GM21367 (cell line): ENCODE results near the gene SLC30A7.
"Not testable (repeated sequence)": the region's sequence is repeated elsewhere in the genome, so short reads cannot be mapped to it uniquely, and the experiment has no call there.

Experiments used
- ATAC-seq: cut with Tn5 transposase; IDR thresholded peaks from one replicate; pipeline ENCODE4 v1.9.1; 2021; ENCODE audit not compliant: unreplicated experiment

The SLC30A7 gene

DNA sequence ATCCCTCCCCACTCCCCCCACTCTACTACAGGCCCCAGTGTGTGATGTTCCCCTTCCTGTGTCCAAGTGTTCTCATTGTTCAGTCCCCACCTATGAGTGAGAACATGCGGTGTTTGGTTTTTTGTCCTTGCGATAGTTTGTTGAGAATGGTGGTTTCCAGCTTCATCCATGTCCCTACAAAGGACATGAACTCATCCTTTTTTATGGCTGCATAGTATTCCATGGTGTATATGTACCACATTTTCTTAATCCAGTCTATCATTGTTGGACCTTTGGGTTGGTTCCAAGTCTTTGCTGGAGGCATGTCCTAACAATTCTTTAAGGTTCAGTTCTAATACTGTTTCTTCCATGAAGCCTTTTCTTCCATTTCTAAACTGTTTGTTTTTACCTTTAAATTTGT, 37.7 kb downstream of the SLC30A7 start:
- ATAC-seq: not testable (repeated sequence)

DNA sequence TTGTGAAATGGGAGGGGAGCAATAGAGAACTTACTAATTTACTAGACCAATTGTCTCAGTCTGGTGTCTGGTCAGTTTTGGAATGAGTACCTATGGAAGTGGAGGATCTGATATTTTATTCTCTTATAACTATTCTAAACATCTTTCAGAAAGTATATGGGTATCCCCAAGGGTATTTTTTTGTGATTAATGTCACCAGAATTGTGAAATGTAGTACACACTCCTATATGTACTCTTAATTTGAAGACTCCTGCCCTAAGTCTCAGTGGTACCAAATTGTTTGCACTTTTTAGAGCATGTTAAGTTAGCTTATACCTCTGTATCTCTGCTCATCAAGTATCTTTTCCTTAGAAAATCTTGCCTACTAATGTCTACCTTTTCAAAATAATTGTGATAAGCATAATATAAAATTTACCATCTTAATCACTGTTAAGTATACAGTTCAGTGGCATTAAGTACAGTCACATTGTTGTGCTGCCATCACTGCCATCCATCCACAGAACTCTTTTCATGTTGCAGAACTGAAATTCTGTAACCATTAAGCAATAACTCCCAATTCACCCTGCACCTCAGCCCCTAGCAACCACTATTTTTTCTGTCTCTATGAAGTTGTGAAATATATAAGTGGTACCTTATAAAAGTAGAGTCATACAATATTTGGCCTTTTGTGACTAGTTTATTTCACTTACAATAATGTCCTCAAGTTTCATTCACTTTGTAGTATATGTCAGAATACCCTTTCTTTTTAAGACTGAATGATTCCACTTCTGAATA, 40.5 kb downstream of the SLC30A7 start:
- ATAC-seq: no peak

GRCh38 chr1:100941098-100941527, 45.2 kb downstream of the SLC30A7 start:
- ATAC-seq: no peak

- ATAC-seq: no peak
Observed at GRCh38 chr1:100941580-100942216, 45.8 kb downstream of the SLC30A7 start.

DNA sequence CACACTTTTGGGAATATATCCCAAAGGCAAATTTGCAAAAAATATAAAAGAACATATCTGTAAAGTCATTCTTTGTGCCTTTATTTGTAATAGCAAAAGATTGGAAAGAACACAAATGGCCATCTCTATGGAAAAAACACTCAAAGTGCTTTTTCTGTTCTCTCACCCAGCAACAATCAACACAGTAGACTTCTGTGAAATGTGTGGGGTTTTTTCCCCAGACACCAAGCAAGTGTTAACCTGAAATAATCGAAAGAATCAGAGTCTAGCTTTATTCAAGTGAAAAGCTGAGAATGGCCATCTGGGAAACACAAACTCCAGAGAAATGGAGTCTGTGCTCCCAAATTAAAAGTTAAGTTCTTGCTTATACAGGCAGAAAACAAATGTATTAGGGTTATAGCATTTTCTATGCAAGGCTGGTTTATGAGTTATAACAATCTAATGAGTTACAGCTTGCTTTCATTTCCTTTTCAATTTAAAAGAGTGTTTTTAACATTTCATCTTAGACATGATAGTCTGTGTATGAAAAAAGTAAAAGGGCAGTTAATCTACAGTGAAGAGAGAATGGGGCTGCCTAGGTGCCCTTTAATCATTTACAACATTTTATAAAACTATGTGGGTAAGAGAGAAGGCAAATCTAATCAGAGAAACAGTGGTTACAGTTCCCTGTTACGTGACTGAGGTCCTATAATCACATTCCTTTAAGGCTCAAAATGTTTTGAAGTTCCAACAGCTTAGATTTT, 46.6 kb downstream of the SLC30A7 start:
- ATAC-seq: no peak

- no peak for ATAC-seq
Observed at GRCh38 chr1:100943533-100943932, 47.6 kb downstream of the SLC30A7 start.

DNA sequence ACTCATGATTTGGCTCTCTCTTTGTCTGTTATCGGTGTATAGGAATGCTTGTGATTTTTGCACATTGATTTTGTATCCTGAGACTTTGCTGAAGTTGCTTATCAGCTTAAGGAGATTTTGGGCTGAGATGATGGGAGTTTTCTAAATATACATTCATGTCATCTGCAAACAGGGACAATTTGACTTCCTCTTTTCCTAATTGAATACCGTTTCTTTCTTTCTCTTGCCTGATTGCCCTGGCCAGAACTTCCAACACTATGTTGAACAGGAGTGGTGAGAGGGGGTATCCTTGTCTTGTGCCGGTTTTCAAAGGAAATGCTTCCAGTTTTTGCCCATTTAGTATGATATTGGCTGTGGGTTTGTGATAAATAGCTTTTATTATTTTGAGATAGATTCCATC, 50.2 kb downstream of the SLC30A7 start:
- not testable (repeated sequence) for ATAC-seq

GRCh38 chr1:100947816-100948215, 51.9 kb downstream of the SLC30A7 start:
- not testable (repeated sequence) for ATAC-seq

DNA sequence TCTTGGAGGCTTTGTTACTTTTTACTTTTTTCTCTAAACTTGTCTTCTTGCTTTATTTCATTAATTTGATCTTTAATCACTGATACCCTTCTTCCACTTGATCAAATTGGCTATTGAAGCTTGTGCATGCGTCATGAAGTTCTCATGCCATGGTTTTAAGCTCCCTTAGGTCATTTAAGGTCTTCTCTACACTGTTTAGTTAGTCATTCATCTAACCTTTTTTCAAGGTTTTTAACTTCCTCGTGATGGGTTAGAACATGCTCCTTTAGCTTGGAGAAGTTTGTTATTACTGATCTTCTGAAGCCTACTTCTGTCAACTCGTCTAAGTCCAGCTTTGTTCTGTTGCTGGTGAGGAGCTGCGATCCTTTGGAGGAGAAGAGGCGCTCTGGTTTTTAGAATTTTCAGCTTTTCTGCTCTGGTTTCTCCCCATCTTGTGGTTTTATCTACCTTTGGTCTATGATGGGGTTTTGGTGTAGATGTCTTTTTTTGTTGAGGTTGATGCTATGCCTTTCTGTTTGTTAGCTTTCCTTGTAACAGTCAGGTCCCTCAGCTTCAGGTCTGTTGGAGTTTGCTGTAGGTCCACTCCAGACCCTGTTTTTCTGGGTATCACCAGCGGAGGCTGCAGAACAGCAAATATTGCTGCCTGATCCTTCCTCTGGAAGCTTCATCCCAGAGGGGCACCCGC, 53.0 kb downstream of the SLC30A7 start:
- ATAC-seq: not testable (repeated sequence)

- peak; percentile 88 for ATAC-seq
Observed at GRCh38 chr1:100949515-100950158, 53.7 kb downstream of the SLC30A7 start.

DNA sequence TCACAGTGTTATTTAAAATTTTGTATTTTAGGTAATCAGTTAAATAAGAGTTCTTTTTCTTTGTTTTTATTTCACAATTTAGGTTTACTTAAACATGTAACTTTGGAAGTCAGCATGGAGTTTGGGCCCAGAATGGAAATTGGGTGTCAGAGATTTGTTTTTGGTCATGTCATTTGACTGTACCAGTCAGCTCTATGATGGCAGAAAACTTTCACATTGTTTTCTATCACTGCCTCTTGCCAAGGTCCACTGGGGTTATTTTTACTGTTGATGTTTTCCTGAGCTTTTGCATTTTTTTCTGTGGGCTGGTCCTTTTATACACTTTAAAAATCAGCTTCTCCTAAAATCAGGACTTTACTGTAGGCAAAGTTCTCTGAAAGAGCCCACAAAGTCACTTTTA, 54.4 kb downstream of the SLC30A7 start:
- ATAC-seq: no peak

DNA sequence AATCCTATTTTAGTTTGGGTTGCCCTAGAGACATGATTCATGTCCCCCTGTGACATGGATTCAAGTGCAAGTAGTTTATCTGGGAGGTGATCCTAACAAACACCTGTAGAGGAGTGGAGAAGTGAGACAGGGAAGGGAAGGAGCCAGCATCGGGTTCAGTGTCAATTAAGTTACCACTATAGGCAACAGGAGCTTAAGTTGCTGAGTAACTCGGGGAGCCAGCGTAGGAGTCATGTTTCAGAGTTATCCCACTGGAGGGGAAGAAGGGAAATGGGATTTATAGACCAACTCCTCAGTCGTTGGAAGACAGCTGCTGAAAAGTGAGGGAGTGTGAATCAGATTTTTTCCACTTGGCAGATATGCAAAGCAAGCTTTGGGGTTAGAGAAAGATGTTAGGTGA, 54.9 kb downstream of the SLC30A7 start:
- ATAC-seq: no peak

DNA sequence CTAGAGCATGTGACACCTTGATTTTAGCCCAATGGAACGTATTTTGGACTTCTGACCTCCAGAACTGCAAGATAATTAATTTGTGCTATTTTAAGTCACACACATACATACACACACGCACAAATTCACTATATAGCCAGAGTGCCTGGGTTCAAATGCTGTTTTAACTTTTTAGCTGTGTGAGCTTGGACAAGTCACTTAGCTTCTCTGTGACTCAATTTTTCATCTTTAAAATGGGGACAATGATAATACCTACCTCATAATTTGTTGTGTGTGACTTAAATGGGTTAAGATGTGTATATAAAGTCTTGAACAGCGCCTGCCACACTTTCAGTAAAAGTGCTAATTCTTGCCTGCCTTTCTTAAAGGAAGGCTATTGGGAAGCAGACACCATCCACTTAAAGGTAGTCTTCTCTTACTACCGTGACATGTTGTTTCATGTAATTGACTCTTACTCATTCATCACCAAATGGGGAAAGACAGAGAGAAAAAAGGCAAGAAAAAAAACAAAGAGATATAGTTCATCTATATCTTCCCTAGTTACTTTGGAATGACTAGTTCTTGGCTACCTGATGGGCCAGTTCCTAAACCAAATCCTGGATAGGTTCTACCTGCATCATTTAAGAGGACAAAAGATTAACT, 56.3 kb downstream of the SLC30A7 start:
- ATAC-seq: no peak

DNA sequence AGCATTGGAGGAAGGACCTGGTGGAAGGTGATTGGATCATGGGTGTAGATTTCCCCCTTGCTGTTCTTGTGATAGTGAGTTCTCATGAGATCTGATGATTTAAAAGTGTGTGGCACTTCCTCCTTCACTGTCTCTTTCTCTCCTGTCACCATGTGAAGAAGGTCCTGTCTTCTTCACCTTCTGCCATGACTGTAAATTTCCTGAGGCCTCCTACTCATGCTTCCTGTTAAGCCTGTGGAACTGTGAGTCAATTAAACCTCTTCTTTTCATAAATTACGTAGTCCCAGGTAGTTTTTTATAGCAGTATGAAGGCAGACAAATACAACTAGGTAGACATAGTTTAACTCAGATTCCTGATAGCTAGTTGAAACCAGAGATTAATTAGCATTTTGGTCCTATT, 57.1 kb downstream of the SLC30A7 start:
- not testable (repeated sequence) for ATAC-seq

DNA sequence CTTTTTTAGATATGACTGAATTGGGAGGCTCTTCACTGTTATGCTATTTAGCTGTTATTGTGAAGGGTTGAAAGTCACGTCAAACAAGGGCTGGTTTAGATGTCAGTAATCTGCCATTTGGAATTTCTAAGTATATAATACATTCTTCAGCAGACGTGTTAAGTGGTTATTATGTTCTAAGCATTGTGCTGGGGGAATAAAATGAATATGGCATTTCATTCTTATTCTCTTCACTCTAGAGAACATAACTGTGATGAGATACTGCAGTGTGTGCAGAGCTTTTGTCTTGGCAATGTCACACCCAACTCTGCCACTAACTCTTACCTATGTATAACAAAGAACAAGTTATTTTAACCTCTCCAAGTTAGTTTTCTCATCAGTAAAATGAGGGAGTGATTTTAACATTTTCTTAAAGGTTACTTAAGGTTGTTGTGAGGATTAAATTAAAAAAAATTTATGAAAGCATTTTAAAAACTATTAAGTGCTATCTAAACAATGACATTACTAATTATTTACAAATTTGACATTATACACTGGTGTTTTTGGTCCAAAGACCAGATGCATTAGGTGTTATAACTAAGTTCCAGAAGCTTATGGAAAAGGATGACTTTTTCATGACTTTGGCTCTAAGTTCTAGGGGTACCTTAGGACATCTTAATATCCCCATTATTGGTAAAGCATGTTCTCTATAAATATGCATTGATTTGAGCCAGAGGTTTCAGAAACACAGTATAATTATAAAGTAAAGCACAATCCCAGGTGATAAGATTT, 58.3 kb downstream of the SLC30A7 start:
- ATAC-seq: no peak

GRCh38 chr1:100955322-100955721, 59.4 kb downstream of the SLC30A7 start:
- ATAC-seq: no peak

DNA sequence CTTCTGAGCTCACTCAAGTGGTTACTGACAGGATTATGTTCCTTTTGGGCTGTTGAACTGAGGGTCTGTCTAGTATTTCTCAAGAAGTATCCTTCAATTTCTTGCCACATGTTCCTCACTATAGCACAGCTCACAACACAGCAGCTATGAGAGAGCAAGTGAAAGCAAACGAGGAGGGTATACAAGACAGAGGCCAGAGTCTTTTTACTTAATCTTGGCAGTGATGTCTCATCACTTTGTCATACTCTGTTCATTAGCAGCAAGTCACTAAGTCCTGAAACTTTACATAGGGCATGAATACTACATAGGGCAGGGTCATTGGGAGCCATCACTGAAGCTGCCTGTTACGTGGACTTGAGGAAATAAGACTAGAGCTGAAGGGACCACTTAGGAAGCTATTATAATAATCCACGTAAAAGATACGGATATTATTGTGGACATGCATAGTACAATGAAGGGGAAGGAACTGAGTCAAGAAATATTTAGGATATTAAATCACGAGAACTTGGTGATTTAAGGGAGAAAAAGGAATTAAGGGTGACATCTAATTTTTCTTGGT, 63.7 kb downstream of the SLC30A7 start:
- no peak for ATAC-seq

DNA sequence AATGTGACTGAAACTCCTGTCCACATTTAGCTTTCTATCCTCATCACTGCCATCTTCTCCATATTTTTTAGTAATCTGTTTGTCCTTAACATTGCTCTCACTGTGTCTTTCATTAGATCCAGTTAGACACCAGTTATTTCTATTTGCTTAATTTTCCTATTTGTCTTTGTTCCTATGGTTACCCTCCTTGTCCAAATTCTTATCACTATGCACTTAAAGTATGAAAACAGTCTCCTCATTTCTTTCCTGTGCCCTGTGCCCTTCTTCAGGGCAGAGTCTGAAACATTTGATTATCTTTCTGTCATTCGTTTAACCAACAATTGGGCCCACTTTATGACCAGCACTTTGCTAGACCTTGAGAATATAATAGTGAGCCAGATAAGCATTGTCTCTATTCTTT, 64.2 kb downstream of the SLC30A7 start:
- ATAC-seq: no peak

GRCh38 chr1:100968621-100969020, 72.7 kb downstream of the SLC30A7 start:
- ATAC-seq: no peak
